HG03135 (cell line): Measurements from ENCODE around the gene AUTS2.
A peak's percentile ranks its signal among the peaks of the same experiment; 100 is the strongest.

Source experiments
- ATAC-seq: cut with Tn5 transposase; IDR thresholded peaks from one replicate; pipeline ENCODE4 v1.9.1; 2021; ENCODE audit warnings: mild to moderate bottlenecking, moderate library complexity; ENCODE audit not compliant: unreplicated experiment

The AUTS2 gene

GRCh38 chr7:69710768-69711438, 112.6 kb downstream of the AUTS2 start:
- no peak for ATAC-seq

- ATAC-seq = no peak
Observed at GRCh38 chr7:69714886-69715576, 116.8 kb downstream of the AUTS2 start.

GRCh38 chr7:69717221-69717620, 118.9 kb downstream of the AUTS2 start:
- no peak for ATAC-seq

GRCh38 chr7:69719717-69720116, 121.4 kb downstream of the AUTS2 start:
- no peak for ATAC-seq

DNA sequence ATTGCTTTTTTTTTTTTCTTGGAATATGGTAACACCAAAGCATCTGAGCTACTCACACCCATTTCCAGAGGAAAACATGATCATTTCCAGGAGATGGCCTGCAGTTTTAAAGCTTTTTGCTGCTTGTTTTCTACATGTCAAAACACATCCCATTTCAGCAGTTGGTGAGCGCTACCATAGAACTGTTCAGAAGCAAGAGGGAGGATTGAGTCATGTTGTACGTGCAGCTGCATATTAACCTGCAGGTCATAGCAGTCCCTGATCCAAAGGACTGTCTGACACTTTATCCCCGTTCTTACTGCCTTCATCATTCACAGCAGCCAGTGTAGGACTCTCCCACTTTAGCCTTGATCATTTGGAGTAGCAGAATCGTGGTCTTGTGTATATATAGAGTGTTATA, 124.6 kb downstream of the AUTS2 start:
- no peak for ATAC-seq

GRCh38 chr7:69723663-69724062, 125.4 kb downstream of the AUTS2 start:
- no peak for ATAC-seq

GRCh38 chr7:69728304-69728703, 130.0 kb downstream of the AUTS2 start:
- ATAC-seq = no peak

DNA sequence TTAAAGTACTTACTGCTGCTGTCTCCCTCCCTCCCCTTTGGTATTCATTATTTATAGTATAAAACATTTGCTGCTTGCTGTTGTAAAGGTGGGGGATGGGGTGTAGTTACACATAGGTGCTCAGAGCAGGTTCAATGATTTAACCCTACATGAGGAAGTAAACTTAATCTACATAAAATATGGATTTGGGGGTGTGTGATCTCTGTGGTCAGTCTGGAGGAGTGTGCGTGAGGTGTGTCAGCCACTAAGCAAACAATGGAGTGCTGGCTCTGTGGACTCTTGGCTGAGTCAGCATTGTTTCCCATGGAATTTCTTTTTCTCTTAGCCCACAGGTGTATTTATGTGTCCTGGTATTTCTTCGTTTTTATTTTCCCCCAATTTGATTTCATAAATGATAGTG, 133.9 kb downstream of the AUTS2 start:
- ATAC-seq = no peak

GRCh38 chr7:69735582-69735981, 137.3 kb downstream of the AUTS2 start:
- ATAC-seq = no peak

DNA sequence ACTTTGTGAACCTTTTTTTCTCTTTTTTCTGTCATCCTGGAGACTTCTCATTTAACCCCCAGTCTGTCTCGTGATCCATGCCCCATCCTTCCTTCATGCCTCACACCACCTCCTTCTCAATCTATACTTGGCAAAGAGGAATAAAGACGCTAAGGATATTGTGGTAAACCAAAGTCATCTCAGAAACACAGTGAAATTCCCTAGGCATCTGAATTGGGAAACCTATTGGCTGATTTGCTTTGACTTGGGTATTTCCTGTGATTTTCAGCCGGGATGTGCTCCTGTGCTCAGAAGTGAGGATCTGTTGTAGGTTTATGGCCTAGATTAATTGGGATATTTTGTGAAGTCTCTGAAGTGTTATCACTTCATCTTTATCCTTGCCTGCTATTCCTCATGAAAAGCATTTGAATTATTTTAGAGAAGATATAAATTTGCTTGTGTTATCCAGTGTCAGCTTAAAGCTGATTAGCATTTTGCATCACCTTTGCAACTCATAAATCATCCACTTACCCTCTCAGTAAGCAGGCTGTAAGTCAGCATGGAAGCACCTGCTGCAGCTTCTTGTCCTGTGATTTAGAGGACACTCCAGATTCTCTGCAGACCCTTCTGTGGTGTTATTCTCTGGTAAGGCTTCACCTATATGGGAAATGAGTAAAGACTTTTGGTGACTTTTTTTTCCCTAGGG, 138.0 kb downstream of the AUTS2 start:
- no peak for ATAC-seq

DNA sequence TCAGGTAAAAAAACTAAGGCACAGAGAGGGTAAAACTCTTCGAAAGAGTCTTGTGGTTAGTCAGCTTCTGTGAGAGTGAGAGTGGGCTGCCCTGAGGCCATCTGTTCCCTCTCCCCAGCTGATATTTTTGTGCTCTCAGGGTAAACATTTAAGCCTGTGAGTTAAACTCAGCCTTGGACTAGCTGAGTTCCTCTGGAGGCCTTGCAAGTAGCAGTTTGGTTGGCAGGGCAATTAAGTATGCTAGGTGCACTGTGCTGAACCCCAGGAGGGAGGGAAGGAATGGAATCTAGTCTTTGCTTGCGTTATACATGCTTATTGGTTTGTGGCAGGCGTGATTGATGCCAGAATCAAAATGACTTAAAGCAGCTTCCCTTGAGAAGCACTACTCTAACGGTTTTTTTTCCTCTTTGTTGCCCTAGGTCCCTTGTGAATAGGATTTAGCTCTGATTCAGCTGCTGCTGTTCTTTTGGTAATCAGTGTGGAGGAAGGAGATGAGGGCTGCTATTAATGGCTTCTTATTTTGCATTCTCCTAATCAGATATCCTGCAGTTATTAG, 140.2 kb downstream of the AUTS2 start:
- ATAC-seq = peak; percentile 64

DNA sequence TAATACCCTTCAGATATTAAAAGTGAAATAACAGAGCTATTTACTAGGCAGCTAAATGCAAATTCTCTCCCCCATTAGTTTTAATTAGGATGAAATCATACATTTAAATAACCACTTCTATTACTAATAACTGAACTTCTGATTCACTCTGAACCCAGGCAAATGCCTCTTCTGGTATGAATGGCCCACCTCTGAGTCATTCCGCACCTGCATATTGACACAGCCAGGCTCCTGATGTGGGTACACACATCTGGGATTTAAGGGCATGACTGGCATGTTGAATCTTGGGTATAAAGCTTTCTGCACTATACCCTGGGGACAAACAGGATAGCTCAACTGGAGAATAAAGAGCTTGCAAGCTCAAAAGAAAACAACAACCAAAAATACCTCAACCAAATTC, 140.9 kb downstream of the AUTS2 start:
- peak; percentile 54 for ATAC-seq

DNA sequence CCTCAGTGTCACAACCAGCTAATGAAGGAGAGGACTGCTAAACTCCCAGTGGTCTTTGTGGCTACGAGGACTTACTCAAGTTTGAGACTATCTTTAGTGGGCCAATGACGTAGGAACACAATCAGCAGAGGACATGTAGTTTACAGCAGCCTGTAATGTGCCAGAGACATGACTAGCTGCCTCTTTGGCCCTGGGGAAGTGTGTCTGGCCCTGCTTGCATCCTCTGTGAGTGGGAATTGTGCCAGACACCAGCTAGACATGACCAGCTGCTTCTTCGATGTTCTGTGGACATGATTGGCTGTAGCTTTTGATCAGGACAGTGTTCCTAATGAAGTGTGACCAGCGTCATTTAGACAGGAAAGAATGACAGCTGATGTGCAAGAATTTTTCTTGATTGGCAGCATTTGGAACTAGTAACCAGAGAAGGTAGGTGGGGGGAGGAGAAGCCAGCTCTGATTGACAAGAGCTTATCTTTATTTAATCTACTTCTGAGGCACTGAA, 141.7 kb downstream of the AUTS2 start:
- ATAC-seq = peak; percentile 52

DNA sequence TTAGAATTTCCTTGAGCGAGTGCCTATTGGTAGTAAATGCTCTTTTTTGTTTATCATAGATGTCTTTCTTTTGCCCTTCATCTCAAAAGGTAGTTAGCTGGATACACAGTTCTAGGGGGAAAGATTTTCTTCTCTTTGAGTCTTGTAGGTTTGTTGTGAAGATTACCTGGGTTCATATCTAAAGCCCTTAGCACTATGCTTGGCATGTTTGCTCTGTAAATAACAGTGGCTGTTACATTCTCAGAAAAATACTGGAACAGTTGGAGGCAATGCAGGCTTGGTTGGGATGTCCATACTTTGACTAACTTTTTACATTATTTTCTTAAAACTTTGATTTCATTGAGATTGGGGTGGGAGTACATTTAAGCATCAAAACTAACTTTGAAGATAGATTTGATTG, 144.0 kb downstream of the AUTS2 start:
- no peak for ATAC-seq

GRCh38 chr7:69743436-69743835, 145.2 kb downstream of the AUTS2 start:
- ATAC-seq = no peak

DNA sequence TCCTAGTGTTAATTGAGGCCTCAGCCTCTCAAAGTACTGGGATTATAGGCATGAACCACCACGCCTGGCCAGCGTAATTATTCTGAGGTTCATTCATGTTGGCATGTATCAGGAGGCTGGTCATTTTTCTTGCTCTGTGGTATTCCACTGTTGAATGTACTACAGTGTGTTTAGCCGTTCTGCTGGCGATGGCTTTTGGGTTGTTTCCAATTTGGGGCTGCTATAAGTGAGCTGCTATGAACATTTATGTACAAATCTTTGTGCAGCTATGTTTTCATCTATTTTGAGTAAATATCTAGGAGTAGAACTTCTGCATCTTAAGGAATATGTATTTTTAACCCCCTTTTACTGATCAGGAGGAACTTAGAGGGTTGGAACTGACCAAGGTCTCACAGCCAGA, 145.8 kb downstream of the AUTS2 start:
- no peak for ATAC-seq

DNA sequence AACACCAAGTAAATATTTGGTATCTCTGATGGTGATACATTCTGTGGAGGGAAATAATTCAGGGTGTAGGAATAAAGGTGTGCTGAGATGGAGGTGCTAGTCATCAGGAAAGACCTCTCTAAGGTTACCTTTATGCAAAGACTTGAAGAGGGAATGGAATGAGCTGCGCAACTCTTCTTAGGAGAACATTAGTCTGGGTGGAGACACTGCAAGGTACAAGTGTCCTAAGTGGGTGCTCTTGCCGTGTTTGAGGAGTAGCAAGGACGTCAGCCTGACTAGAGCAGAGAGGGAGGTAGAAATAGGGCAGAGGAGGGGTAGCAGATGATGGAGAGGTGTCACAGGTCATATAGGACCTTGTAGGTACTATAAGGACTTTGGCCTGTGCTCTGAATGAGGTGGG, 148.1 kb downstream of the AUTS2 start:
- no peak for ATAC-seq

GRCh38 chr7:69747144-69747543, 148.9 kb downstream of the AUTS2 start:
- no peak for ATAC-seq

GRCh38 chr7:69748530-69748929, 150.3 kb downstream of the AUTS2 start:
- no peak for ATAC-seq

- ATAC-seq = no peak
Observed at GRCh38 chr7:69749372-69749979, 151.2 kb downstream of the AUTS2 start.

GRCh38 chr7:69749994-69750393, 151.7 kb downstream of the AUTS2 start:
- no peak for ATAC-seq
